ENCODE data around the gene LRP8.
A peak's percentile ranks its signal among the peaks of the same experiment; 100 is the strongest.

LRP8 gene

GRCh38 chr1:53257454-53258081, 70.3 kb downstream of the LRP8 start:
- no peak for DNase-seq

- DNase-seq, result no peak
Measured at GRCh38 chr1:53256511-53257453, 71.1 kb downstream of the LRP8 start.

- no peak for DNase-seq
Measured at GRCh38 chr1:53255031-53255430, 72.8 kb downstream of the LRP8 start.

GRCh38 chr1:53254011-53254640, 73.7 kb downstream of the LRP8 start:
- DNase-seq, result no peak

- no peak for DNase-seq
Measured at GRCh38 chr1:53250325-53250724, 77.5 kb downstream of the LRP8 start.

GRCh38 chr1:53249706-53250105, 78.2 kb downstream of the LRP8 start:
- no peak for DNase-seq

GRCh38 chr1:53246261-53247134, 81.4 kb downstream of the LRP8 start:
- no peak for DNase-seq

GRCh38 chr1:53244141-53244540, 83.7 kb downstream of the LRP8 start:
- no peak for DNase-seq

- no peak for DNase-seq
Measured at GRCh38 chr1:53242381-53242780, 85.5 kb downstream of the LRP8 start.

- no peak for DNase-seq
Measured at GRCh38 chr1:53241828-53242227, 86.0 kb downstream of the LRP8 start.

- DNase-seq, result peak; percentile 98
Measured at GRCh38 chr1:53238197-53239155, 89.4 kb downstream of the LRP8 start, which contains the start of gene MAGOH. MAGOH (minus strand) TSS chr1:53238518; CDS start chr1:53238448, 70 bp downstream.

- no peak for DNase-seq
Measured at GRCh38 chr1:53237638-53238037, 90.2 kb downstream of the LRP8 start.

- DNase-seq, result no peak
Measured at GRCh38 chr1:53220962-53221286, 106.9 kb downstream of the LRP8 start.

GRCh38 chr1:53220171-53220961, 107.5 kb downstream of the LRP8 start, which contains the start of gene CZIB:
CZIB (minus strand) TSS chr1:53220634; CDS start chr1:53220575, 59 bp downstream.
- peak; percentile 97 for DNase-seq

GRCh38 chr1:53219711-53220110, 108.2 kb downstream of the LRP8 start:
- no peak for DNase-seq

GRCh38 chr1:53218201-53218600, 109.7 kb downstream of the LRP8 start:
- DNase-seq, result no peak

- no peak for DNase-seq
Measured at GRCh38 chr1:53214376-53214940, 113.4 kb downstream of the LRP8 start.

GRCh38 chr1:53210954-53211353, 116.9 kb downstream of the LRP8 start:
- no peak for DNase-seq

- no peak for DNase-seq
Measured at GRCh38 chr1:53210352-53210751, 117.5 kb downstream of the LRP8 start.

- DNase-seq, result no peak
Measured at GRCh38 chr1:53207726-53208125, 120.1 kb downstream of the LRP8 start.
